GM12864 (cell line): ENCODE data around the gene SASH3.

ENCODE experiments used
- DNase-seq: peaks from one replicate; pipeline ENCODE4 v3.0.0-alpha.2; 2011; ENCODE audit warnings: low read depth
- H3K4me3 ChIP-seq: 2 replicates; pipeline ENCODE4 v1.5.1; 2011; ENCODE audit warnings: mild to moderate bottlenecking, low read depth, low read length, control low read depth
- TF ChIP-seq, protein P1 (sequence below): IDR thresholded peaks from 2 replicates; pipeline ENCODE4 v1.5.1; 2011; ENCODE audit warnings: low read depth, mild to moderate bottlenecking, moderate library complexity, low read length, control low read depth, inconsistent platforms; ENCODE audit errors: missing control alignments

Gene SASH3

DNA sequence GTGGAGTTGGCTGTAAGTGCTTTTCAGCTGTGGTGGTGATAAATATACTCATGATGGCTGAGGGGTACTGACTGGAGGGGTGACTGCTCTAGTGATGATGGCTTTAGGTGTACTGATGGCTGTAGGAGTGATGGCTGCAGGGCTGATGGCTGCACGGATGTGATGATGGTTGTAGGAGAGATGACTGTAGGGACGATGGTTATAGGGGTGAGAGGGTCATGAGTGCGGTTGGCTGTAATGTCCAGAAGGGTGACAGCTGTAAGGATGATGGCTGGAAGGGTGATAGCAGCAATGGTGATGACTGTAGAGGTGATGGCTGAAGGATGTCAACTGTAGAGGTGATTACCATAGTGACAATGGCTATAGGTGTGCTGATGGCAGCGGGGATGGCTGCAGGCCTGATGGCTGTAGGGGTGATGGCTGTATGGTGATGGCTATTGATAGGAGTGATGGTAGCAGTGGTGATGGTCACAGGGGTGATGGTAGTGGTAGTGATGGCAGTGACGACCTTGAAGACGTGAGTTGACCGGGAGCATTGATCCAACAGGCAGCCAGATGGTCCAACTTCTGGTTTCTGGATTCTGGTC lies 570 bp upstream of the SASH3 start:
- peak overlapping the region; percentile 76 for H3K4me3 ChIP-seq
- TF ChIP-seq, protein P1, sequence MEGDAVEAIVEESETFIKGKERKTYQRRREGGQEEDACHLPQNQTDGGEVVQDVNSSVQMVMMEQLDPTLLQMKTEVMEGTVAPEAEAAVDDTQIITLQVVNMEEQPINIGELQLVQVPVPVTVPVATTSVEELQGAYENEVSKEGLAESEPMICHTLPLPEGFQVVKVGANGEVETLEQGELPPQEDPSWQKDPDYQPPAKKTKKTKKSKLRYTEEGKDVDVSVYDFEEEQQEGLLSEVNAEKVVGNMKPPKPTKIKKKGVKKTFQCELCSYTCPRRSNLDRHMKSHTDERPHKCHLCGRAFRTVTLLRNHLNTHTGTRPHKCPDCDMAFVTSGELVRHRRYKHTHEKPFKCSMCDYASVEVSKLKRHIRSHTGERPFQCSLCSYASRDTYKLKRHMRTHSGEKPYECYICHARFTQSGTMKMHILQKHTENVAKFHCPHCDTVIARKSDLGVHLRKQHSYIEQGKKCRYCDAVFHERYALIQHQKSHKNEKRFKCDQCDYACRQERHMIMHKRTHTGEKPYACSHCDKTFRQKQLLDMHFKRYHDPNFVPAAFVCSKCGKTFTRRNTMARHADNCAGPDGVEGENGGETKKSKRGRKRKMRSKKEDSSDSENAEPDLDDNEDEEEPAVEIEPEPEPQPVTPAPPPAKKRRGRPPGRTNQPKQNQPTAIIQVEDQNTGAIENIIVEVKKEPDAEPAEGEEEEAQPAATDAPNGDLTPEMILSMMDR: no peak

DNA sequence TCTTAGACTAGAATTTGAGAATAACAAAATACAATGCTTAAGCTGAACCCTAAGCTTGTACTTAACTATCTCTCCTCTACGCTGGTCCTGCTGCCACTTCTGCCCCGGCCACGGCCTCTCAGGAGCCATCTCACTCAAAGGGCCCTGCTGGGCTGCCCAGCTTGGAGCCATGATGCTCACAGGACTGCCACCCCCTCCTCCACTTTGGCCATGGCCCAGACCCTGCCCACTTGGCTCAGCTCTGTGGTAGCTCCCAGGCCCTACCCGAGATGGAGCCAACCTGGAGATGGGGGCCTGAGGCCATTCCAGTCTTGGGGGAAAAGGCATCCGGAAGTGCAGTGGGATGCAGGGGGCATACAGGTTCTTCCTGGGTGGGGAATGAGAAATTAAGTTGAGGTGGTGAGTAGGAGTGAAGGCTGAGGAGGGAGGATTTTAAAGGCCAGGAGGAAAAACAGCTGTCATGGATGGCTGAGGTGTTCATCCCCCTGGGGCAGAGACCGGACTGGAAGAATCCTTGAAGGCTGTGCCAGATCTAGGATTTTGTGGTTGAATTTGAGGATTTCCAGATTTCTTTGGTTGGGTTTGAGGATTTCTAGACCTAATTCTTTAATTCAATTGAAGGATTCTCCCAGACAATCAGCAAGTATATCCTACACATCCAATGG lies 824 bp downstream of the SASH3 start:
- H3K4me3 ChIP-seq: peak overlapping the region; percentile 76
- no peak for DNase-seq
- TF ChIP-seq, protein P1: no peak

More for the DNA sequence above, 570 bp upstream of the SASH3 start:
- no peak for DNase-seq

DNA sequence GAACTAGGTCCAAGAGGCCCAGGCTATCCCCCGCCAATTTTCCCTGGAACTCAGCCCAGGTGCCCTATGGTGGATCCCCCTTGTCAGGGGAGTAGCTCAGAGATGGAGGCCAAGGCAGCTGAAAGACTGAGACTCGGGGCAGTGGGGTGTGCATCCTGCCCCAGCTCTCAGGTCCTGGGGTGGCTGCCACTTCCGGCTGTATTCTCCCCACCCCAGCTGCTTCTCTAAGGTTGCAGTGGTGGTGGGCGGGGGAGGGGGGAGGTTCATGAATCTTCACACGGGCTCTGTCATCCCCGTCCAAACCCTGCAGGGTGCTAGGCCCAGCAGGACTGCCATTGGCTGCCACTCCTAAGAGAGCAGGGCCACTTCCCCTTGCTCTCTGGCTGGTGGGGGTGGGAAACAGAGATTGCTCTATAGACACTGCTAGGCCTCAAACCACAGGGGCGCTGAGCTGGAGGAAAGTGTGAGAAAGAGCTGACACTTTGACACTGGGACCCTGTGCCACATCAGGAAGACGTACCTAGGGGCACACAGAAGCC lies 1.5 kb downstream of the SASH3 start:
- DNase-seq: peak; percentile 87
- TF ChIP-seq, protein P1: no peak
- H3K4me3 ChIP-seq: peak overlapping the region; percentile 76

DNA sequence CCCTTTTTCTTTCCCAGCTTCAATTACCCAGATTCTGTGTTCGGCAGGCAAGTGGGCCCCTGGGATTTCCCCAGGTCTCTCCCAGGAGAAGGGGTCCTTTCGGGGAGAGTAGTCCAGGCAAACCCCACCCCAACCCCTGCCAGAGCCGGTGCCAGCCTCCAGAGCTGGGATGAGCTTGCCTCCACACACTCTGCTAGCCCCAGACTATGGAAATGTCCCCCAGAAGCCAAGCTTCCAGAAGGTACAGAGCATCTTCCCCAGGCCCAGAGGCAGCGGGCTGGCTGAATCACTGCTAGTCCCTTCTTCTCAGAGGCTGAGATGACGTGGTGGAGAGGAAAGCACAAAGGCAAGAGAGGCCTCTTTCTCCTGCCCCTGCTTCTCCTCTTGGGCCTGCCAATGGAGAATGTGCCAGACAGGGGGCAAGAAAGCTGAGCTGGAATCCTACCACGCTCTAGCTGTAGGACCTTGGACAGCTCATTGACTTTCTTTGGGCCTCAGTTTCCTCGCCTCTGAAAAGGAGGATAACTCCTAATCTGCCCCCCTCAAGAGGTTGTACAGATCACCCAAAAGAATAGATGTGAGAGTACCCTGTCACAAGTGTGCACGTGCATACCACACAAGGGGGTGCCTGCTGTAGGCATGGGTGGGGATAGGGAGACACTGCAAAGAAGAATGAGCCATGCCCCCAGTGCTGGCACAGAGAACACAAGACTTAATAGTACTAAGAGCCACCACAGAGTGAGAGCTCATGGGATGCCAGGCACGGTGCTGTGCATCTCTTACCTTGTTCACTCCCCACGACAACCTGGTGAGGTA lies 2.1 kb downstream of the SASH3 start:
- no peak for DNase-seq
- peak overlapping the region; percentile 70 for H3K4me3 ChIP-seq
- TF ChIP-seq, protein P1: no peak

DNA sequence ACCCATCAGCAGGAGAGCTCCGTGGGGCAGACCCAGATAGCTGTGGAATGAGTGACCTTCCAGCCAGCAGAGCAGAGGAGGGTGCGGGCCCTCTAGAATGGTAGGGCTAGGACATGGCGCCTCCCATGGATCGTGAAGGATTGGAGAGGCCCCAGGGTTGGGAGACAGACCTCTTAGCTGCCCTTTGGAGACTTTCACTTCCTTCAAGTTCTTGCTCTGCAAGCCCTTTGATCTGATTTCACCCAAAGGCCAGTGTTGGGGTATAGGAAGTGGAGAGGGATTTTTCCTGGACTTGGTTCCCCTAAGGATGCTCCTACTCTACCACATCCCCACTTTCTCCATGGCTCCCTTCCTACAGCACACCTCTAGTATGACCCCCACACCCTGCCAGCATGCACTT lies 3.0 kb downstream of the SASH3 start:
- TF ChIP-seq, protein P1: no peak
- peak overlapping the region; percentile 70 for H3K4me3 ChIP-seq
- DNase-seq: no peak

DNA sequence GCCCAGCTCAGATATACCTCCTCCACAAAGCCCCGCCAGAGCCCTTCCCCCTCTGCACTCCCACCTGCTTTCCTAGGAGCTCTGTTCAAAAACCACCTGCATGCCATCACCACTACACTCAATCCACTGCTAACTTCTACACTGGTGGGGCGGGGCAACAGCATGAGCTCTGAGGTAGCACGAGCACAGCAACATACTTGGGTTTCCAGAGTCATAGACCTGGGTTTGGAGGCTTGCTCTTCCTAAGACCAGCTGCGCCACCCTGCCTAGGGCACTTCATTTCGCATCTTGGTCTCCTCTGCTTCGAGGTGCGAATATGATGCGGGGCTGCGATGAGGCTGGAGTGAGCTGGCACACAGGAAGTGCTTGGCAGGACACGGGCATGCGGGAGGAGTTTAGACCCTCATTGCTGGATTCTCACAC lies 3.6 kb downstream of the SASH3 start:
- TF ChIP-seq, protein P1: no peak
- no peak for DNase-seq
- peak overlapping the region; percentile 70 for H3K4me3 ChIP-seq
